Measurements from ENCODE around the gene AMBRA1.

Gene AMBRA1, protein sequence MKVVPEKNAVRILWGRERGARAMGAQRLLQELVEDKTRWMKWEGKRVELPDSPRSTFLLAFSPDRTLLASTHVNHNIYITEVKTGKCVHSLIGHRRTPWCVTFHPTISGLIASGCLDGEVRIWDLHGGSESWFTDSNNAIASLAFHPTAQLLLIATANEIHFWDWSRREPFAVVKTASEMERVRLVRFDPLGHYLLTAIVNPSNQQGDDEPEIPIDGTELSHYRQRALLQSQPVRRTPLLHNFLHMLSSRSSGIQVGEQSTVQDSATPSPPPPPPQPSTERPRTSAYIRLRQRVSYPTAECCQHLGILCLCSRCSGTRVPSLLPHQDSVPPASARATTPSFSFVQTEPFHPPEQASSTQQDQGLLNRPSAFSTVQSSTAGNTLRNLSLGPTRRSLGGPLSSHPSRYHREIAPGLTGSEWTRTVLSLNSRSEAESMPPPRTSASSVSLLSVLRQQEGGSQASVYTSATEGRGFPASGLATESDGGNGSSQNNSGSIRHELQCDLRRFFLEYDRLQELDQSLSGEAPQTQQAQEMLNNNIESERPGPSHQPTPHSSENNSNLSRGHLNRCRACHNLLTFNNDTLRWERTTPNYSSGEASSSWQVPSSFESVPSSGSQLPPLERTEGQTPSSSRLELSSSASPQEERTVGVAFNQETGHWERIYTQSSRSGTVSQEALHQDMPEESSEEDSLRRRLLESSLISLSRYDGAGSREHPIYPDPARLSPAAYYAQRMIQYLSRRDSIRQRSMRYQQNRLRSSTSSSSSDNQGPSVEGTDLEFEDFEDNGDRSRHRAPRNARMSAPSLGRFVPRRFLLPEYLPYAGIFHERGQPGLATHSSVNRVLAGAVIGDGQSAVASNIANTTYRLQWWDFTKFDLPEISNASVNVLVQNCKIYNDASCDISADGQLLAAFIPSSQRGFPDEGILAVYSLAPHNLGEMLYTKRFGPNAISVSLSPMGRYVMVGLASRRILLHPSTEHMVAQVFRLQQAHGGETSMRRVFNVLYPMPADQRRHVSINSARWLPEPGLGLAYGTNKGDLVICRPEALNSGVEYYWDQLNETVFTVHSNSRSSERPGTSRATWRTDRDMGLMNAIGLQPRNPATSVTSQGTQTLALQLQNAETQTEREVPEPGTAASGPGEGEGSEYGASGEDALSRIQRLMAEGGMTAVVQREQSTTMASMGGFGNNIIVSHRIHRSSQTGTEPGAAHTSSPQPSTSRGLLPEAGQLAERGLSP (N-terminal part only)

GRCh38 chr11:46593550-46594373 lies at the start of gene AMBRA1:
Gene AMBRA1 (minus strand): TSS chr11:46594023. CDS start chr11:46548380, 45,643 bp downstream.
- H3K4me1 ChIP-seq (ENCODE audit: insufficient read depth, low read length) = peaks cover 19% of the 10 kb centered on the region
- no peaks in the 10 kb centered on the region for H3K36me3 ChIP-seq (ENCODE audit: insufficient read depth, low read length)
- H2AFZ ChIP-seq (ENCODE audit: low read depth, low read length) = peak within 1 kb of the TSS; percentile 78
- H3K27me3 ChIP-seq (ENCODE audit: insufficient read depth, low read length) = no peaks in the 10 kb centered on the region
- peak within 1 kb of the TSS; percentile 89 for H3K4me3 ChIP-seq (ENCODE audit: low read length)
- H3K9me3 ChIP-seq (ENCODE audit: low read length) = no peaks in the 10 kb centered on the region

DNA sequence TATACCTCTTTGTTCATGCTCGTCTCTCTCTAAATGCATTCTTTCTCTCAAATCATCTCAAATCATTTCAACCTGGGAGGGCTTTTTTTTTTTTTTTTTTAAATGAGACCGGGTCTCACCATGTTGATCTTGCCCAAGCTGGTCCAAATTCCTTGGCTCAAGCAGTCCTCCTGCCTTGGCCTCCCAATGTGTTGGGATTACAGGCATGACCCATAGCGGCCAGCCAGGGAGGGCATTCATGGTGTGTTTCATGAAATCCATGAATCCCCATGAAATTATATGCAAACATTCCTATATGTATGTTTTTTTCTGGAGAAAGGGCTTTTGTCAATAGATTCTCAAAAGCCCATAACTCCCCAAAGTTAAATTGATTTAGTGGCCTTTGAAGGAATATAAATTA lies 49.7 kb upstream of the AMBRA1 start:
- Histone ChIP-seq H3K4me1 (ENCODE audit: insufficient read depth, low read length) (no peaks in the 10 kb centered on the region), H3K36me3 (ENCODE audit: insufficient read depth, low read length) (peaks cover 33% of the 10 kb centered on the region), H2AFZ (ENCODE audit: low read depth, low read length) (no peak overlapping the region), H3K9me3 (ENCODE audit: low read length) (peaks cover 3% of the 10 kb centered on the region), H3K27me3 (ENCODE audit: insufficient read depth, low read length) (no peaks in the 10 kb centered on the region), H3K4me3 (ENCODE audit: low read length) (no peak overlapping the region)

DNA sequence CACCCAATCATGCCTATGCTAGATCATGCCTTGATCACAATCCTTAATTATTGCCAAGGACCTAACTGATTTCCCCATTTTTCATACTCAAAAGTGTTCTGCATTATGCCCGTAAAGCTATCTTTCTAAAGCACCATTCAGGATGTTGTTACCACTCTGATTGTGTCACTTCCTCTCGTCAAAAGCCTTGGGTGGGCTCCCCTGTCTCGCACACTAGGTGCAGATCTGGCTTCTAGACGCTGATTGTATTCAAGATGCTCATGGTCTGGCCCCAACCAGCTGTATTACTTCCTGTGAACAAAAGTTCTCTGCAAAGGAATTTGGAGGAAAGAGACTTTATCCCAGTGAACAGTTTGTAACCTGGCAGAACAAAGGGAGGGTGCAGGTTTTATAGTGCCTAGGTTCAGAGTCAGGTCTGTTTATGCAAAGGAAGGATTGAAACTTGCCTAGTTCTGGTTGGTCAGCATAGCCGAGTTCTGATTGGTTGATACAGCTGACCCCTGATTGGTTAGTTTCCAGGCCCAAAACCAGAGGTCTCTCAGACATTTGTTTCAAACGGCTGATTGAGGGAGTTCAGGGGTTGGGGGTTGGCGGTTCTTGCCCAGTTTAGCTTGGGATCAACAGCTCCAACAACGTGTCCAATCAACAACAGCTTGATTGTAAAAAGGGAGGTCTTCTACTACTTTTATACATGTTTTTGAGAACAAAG lies 49.0 kb upstream of the AMBRA1 start:
- H3K36me3 ChIP-seq (ENCODE audit: insufficient read depth, low read length) = peaks cover 32% of the 10 kb centered on the region
- no peak overlapping the region for H3K4me3 ChIP-seq (ENCODE audit: low read length)
- no peaks in the 10 kb centered on the region for H3K27me3 ChIP-seq (ENCODE audit: insufficient read depth, low read length)
- no peaks in the 10 kb centered on the region for H3K4me1 ChIP-seq (ENCODE audit: insufficient read depth, low read length)
- peaks cover 3% of the 10 kb centered on the region for H3K9me3 ChIP-seq (ENCODE audit: low read length)
- H2AFZ ChIP-seq (ENCODE audit: low read depth, low read length) = no peak overlapping the region

DNA sequence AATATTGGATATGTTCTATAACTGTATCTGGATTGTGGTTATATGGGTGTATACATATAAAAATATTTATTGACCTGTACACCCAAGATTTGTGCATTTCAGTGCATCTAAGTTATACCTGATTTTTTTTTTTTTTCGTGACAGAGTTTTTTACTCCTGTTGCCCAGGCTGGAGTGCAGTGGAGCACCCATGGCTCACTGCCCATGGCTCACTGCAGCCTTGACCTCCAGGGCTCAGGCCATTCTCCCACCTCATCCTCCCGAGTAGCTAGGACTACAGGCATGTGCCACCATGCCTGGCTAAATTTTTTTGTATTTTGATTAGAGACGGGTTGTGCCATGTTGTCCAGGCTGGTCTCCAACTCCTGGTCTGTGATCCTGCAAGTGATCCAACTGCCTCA lies 47.8 kb upstream of the AMBRA1 start:
- H3K36me3 ChIP-seq (ENCODE audit: insufficient read depth, low read length) = peaks cover 22% of the 10 kb centered on the region
- no peak overlapping the region for H2AFZ ChIP-seq (ENCODE audit: low read depth, low read length)
- H3K27me3 ChIP-seq (ENCODE audit: insufficient read depth, low read length) = no peaks in the 10 kb centered on the region
- H3K9me3 ChIP-seq (ENCODE audit: low read length) = peaks cover 3% of the 10 kb centered on the region
- H3K4me1 ChIP-seq (ENCODE audit: insufficient read depth, low read length) = no peaks in the 10 kb centered on the region
- H3K4me3 ChIP-seq (ENCODE audit: low read length) = no peak overlapping the region

DNA sequence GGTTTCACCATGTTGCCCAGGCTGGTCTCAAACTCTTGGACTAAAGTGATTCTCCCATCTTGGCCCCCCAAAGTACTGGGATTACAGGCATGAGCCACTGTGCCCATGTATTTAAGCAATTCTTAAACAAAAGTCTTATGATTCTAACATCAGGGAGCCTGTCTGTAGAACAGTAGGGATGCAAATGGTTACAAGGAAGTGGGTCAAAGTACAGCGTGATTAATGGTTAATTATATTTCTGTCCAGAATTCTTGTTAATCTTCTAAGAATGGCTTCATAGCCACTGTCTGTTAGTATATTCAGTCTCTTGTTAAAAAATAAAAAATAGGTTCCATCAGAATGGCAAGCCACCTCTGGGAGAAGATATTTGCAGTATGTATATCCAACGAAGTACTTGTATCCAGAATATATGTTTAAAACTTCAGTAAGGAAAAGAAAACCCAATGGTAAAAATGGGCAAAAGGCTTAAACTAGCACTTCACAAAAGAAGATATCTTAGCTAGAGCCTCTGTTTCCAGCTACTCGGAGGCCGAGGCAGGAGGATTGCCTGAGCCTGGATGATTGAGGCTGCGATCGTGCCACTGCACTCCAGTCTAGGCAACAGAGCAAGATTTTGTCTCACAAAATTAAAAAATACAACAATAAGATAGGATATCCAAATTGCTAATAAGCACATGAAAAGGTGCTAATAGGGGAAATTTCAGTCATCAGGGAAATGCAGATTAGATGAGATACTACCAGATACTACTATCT lies 46.4 kb upstream of the AMBRA1 start:
- Histone ChIP-seq H3K4me3 (ENCODE audit: low read length) (no peak overlapping the region), H3K9me3 (ENCODE audit: low read length) (peaks cover 3% of the 10 kb centered on the region), H3K4me1 (ENCODE audit: insufficient read depth, low read length) (no peaks in the 10 kb centered on the region), H3K27me3 (ENCODE audit: insufficient read depth, low read length) (no peaks in the 10 kb centered on the region), H2AFZ (ENCODE audit: low read depth, low read length) (no peak overlapping the region), H3K36me3 (ENCODE audit: insufficient read depth, low read length) (peaks cover 18% of the 10 kb centered on the region)

DNA sequence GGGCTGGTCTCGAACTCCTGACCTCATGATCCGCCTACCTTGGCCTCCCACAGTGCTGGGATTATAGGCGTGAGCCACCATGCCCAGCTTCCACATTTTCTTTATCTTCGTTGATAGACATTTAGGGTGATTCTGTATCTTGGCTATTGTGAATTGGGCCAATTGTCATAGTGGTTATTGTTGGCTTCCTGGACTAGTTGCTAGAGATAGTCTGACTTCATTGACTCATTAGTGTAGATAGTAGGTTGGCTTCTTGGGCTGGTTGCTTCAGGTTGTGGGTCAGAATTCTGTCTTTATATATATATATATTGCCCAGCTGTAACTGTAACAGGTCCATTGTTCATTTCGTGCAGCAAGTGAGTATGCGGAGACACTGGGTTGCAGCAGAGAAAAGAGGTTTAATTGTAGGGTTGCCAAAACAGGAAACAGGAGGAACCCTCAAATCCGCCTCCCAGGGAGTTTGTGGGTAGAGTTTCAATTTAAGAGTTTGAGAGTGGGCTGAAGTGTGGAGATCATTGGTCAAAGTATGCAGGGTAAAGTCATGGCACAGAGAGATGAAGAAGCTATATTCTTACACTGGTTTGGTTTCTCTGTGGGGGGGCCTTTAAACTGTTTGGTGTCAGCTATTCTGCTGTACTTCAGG lies 45.5 kb upstream of the AMBRA1 start:
- H3K9me3 ChIP-seq (ENCODE audit: low read length) = peaks cover 3% of the 10 kb centered on the region
- no peak overlapping the region for H3K4me3 ChIP-seq (ENCODE audit: low read length)
- no peak overlapping the region for H2AFZ ChIP-seq (ENCODE audit: low read depth, low read length)
- H3K36me3 ChIP-seq (ENCODE audit: insufficient read depth, low read length) = peaks cover 13% of the 10 kb centered on the region
- no peaks in the 10 kb centered on the region for H3K27me3 ChIP-seq (ENCODE audit: insufficient read depth, low read length)
- H3K4me1 ChIP-seq (ENCODE audit: insufficient read depth, low read length) = no peaks in the 10 kb centered on the region

DNA sequence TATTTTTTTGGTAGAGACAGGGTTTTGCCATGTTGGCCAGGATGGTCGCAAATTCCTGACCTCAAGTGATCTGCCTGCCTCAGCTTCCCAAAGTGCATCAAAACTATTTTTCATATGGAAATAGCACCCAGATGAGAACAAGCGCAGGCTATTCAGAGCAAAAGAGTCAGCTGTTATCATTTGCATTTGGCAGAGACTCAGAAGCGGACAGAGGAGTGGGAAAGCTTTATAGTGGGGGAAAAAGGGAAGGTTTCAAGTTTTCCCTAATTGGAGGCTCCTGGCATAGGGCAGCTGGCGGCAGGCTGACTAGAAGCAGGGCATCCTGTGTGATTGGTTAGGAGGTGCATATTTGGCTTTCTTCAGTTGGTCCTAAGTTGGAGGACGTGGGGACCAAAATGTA lies 43.7 kb upstream of the AMBRA1 start:
- Histone ChIP-seq H3K27me3 (ENCODE audit: insufficient read depth, low read length) (no peaks in the 10 kb centered on the region), H3K4me1 (ENCODE audit: insufficient read depth, low read length) (no peaks in the 10 kb centered on the region), H3K4me3 (ENCODE audit: low read length) (no peak overlapping the region), H3K36me3 (ENCODE audit: insufficient read depth, low read length) (peaks cover 15% of the 10 kb centered on the region), H3K9me3 (ENCODE audit: low read length) (peaks cover under 1% of the 10 kb centered on the region), H2AFZ (ENCODE audit: low read depth, low read length) (no peak overlapping the region)

DNA sequence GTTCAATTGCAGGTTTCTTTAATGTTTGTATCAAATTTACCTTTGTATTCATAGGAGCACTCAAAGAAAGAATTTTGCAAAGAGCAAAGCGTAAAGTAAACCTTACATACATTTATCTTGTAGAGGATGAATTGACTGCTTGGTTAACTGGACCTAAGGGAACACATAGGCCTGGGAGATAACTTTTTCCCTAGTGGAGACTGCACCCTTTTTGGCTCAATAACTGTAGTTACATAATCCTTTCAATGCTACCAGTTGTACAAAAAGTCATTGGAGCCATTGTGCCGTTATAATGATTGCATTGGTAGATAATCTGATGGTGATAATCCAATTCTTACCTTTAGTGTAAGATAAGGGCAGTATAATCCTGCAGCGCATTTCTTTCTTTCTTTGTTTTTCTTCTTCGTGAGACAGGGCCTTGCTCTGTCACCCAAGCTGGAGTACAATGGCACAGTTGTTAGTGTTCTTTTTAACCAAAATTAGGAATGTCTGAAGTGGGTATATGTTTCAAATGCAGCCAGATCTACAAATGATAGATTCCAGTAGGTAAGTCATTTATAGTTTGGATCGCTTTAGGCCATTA lies 41.8 kb upstream of the AMBRA1 start:
- Histone ChIP-seq H2AFZ (ENCODE audit: low read depth, low read length) (no peak overlapping the region), H3K27me3 (ENCODE audit: insufficient read depth, low read length) (no peaks in the 10 kb centered on the region), H3K4me3 (ENCODE audit: low read length) (no peak overlapping the region), H3K4me1 (ENCODE audit: insufficient read depth, low read length) (no peaks in the 10 kb centered on the region), H3K9me3 (ENCODE audit: low read length) (no peaks in the 10 kb centered on the region), H3K36me3 (ENCODE audit: insufficient read depth, low read length) (peaks cover 20% of the 10 kb centered on the region)

GRCh38 chr11:46633291-46634217 lies 39.7 kb upstream of the AMBRA1 start:
- no peak overlapping the region for H3K4me3 ChIP-seq (ENCODE audit: low read length)
- H3K4me1 ChIP-seq (ENCODE audit: insufficient read depth, low read length) = no peaks in the 10 kb centered on the region
- no peaks in the 10 kb centered on the region for H3K27me3 ChIP-seq (ENCODE audit: insufficient read depth, low read length)
- peaks cover 24% of the 10 kb centered on the region for H3K36me3 ChIP-seq (ENCODE audit: insufficient read depth, low read length)
- H3K9me3 ChIP-seq (ENCODE audit: low read length) = no peaks in the 10 kb centered on the region
- H2AFZ ChIP-seq (ENCODE audit: low read depth, low read length) = no peak overlapping the region

DNA sequence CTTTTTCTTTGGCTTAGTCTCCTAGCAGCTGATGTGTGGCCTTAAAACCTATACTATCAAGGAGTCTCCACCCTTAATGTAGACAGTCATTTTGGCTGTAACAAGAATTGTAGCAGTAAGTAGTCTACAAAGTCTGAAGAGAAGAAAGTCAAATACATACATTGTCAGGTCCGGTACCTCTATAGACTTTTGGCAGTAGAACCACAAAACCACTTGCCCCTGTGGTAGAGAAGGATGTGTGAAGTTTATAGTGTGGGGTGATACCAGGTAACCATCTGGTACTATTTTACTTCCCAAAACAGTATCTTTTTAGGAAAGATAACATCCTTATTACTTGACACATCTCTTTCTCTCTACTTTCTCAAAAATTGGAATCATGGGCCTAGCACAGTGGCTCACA lies 38.7 kb upstream of the AMBRA1 start:
- Histone ChIP-seq H3K36me3 (ENCODE audit: insufficient read depth, low read length) (peaks cover 24% of the 10 kb centered on the region), H3K9me3 (ENCODE audit: low read length) (no peaks in the 10 kb centered on the region), H3K4me3 (ENCODE audit: low read length) (no peak overlapping the region), H2AFZ (ENCODE audit: low read depth, low read length) (no peak overlapping the region), H3K27me3 (ENCODE audit: insufficient read depth, low read length) (no peaks in the 10 kb centered on the region), H3K4me1 (ENCODE audit: insufficient read depth, low read length) (no peaks in the 10 kb centered on the region)
